ENCODE measurements around the gene WFDC1. TPM values are rescaled to one million over a fixed set of nuclear protein-coding genes. Genes with fewer than 3 reads are reported as not detected.
A peak's percentile ranks its signal among the peaks of the same experiment; 100 is the strongest.

WFDC1 gene
- total and polyA plus RNA-seq, 10 of the 15 experiments (the other 5 are each of a cell fraction or from before 2014, with no cell fraction given): not detected

DNA sequence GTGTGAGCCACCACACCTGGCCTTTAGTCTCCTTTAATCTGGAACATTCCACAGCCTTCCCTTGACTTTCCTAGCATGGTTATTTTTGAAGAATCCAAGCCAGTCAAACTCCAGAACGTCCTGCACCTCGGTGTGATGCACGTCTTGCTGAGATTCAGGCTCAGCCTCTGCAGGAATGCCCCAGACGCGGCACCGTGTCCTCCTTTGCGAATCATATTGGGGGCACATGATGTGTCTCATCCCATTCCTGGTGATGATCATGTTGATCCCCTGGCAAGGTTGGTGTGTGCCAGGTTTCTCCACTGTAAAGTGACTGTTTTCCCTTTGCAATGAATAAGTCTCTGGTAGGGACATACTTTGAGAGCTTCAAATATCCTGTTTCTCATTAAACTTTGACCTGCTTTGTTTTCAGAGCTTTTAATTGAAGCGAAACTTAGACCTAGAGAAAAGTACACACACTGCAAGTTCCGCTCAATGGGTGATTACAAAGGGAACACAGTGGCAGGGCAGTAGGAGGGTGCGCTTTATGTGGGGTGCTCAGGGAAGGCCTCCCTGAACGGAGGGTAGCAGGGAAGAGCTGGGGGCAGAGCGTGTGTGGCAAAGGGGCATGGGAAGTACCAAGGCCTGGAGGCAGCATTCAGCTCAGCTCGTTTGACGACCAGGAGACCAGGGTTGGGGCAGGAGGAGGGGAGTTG lies 64.1 kb downstream of the WFDC1 start:
- Histone ChIP-seq H3K4me3 (no peak overlapping the region), H4K20me1 (ENCODE audit: control insufficient read depth, insufficient read depth) (no peaks in the 10 kb centered on the region), H3K36me3 (ENCODE audit: control insufficient read depth in 2 of 2, insufficient read depth in 2 of 2, low read length in 1 of 2) (no peaks in the 10 kb centered on the region), H3K4me2 (ENCODE audit: control insufficient read depth, insufficient read depth) (no peak overlapping the region), H3K9me3 (replicated peaks; ENCODE audit: control insufficient read depth, insufficient read depth, low read length) (no peaks in the 10 kb centered on the region; the same call in 2 of the 3 replicates), H3K9ac (ENCODE audit: control insufficient read depth, insufficient read depth, low read length) (no peak overlapping the region), H3K27me3 (replicated peaks in 1 of 2; ENCODE audit: control insufficient read depth in 2 of 2, insufficient read depth in 2 of 2, low read length in 1 of 2) (no peaks in the 10 kb centered on the region; a peak in 1 of 4 replicates), H3K27ac (ENCODE audit: control insufficient read depth, insufficient read depth) (no peak overlapping the region), H2AFZ (ENCODE audit: control insufficient read depth, low read depth, low read length) (no peak overlapping the region), H3K79me2 (ENCODE audit: control insufficient read depth, insufficient read depth, low read length) (no peaks in the 10 kb centered on the region), H3K4me1 (ENCODE audit: control insufficient read depth, insufficient read depth, low read length) (no peaks in the 10 kb centered on the region)
- ChIA-PET CTCF (interaction anchor here (0.6 kb wide), 1 partner anchor 26 kb away, joined by 3 read pairs; no protein-coding TSS in a partner anchor), SMC1A (ENCODE audit: uncharacterized antibody, unreplicated experiment) (no interaction called here), RAD21 (ENCODE audit: unreplicated experiment) (no interaction called here), POLR2A (no interaction called here)
- 35% methylated on average over 14 of the region's 14 CpGs for WGBS (ENCODE audit: insufficient coverage, insufficient replicate concordance, low lambda C conversion rate, missing lambda C conversion rate)
- DNase-seq (ENCODE audit: low read depth, low spot score): no peak
- in situ Hi-C loops (cut with MboI): no loop called here
- FAIRE-seq: no peak
- no TSS peak for BruUV-seq (replicated peaks)
- no peak for ATAC-seq
- TF ChIP-seq MTA2 (IDR thresholded peaks at IDR 0.05; ENCODE audit: low read depth) (peak; percentile 63), SIX5 (IDR thresholded peaks at IDR 0.05; ENCODE audit: low read depth, low read length, severe bottlenecking) (no peak)
- intact Hi-C loops (cut with micrococcal nuclease; ENCODE audit: unreplicated experiment): no loop called here

DNA sequence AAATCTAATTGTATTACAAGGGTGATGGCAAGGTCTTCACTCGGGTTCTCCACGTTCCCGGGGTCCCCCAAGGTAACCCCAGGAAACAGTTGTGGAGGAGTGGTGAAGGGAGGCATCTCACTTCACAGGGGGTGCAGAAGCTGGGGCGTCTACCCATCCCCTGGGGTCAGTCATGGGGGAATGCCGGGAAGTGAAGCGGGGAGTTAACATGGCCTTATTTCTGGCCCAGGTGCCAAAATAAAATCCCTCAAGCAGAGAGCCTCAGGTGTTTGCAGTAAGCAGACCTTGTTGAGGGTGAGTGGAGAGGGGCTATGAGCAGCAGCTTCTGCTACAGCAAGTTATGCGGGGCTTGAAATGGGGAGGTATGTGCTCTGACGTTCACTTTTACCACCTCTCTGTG lies 64.6 kb downstream of the WFDC1 start:
- no peaks in the 10 kb centered on the region; the same call in 2 of the 3 replicates for H3K9me3 ChIP-seq (replicated peaks; ENCODE audit: control insufficient read depth, insufficient read depth, low read length)
- intact Hi-C loops (cut with micrococcal nuclease; ENCODE audit: unreplicated experiment) (no loop called here), in situ Hi-C loops (cut with MboI) (no loop called here)
- 2% methylated on average over 8 of the region's 8 CpGs for WGBS (ENCODE audit: insufficient coverage, insufficient replicate concordance, low lambda C conversion rate, missing lambda C conversion rate)
- ChIA-PET SMC1A (ENCODE audit: uncharacterized antibody, unreplicated experiment) (no interaction called here), RAD21 (ENCODE audit: unreplicated experiment) (no interaction called here), CTCF (interaction anchor here (0.6 kb wide), 1 partner anchor 25 kb away, joined by 3 read pairs; no protein-coding TSS in a partner anchor), POLR2A (no interaction called here)
- H3K9ac ChIP-seq (ENCODE audit: control insufficient read depth, insufficient read depth, low read length): no peak overlapping the region
- H3K36me3 ChIP-seq (ENCODE audit: control insufficient read depth in 2 of 2, insufficient read depth in 2 of 2, low read length in 1 of 2): no peaks in the 10 kb centered on the region
- H3K4me2 ChIP-seq (ENCODE audit: control insufficient read depth, insufficient read depth): no peak overlapping the region
- H3K4me3 ChIP-seq: no peak overlapping the region
- no peak for DNase-seq (ENCODE audit: low read depth, low spot score)
- no peaks in the 10 kb centered on the region for H4K20me1 ChIP-seq (ENCODE audit: control insufficient read depth, insufficient read depth)
- H3K4me1 ChIP-seq (ENCODE audit: control insufficient read depth, insufficient read depth, low read length): no peaks in the 10 kb centered on the region
- no peak for FAIRE-seq
- TF ChIP-seq, protein P1, sequence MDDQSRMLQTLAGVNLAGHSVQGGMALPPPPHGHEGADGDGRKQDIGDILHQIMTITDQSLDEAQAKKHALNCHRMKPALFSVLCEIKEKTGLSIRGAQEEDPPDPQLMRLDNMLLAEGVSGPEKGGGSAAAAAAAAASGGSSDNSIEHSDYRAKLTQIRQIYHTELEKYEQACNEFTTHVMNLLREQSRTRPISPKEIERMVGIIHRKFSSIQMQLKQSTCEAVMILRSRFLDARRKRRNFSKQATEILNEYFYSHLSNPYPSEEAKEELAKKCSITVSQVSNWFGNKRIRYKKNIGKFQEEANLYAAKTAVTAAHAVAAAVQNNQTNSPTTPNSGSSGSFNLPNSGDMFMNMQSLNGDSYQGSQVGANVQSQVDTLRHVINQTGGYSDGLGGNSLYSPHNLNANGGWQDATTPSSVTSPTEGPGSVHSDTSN (IDR thresholded peaks at IDR 0.05; ENCODE audit: insufficient replicate concordance, low read depth, low read length): no peak
- TF ChIP-seq IKZF1 (conservative IDR thresholded peaks at IDR 0.05): no peak
- H3K27ac ChIP-seq (ENCODE audit: control insufficient read depth, insufficient read depth): no peak overlapping the region
- no peak overlapping the region for H2AFZ ChIP-seq (ENCODE audit: control insufficient read depth, low read depth, low read length)
- ATAC-seq: no peak
- H3K79me2 ChIP-seq (ENCODE audit: control insufficient read depth, insufficient read depth, low read length): no peaks in the 10 kb centered on the region
- BruUV-seq (replicated peaks): no TSS peak
- no peaks in the 10 kb centered on the region; a peak in 1 of 4 replicates for H3K27me3 ChIP-seq (replicated peaks in 1 of 2; ENCODE audit: control insufficient read depth in 2 of 2, insufficient read depth in 2 of 2, low read length in 1 of 2)
